ACHN (cell line): ENCODE data around the gene ADAM12.
"Not testable (repeated sequence)": the region's sequence is repeated elsewhere in the genome, so short reads cannot be mapped to it uniquely, and the experiment has no call there.

ENCODE experiments used
- DNase-seq: peaks from one replicate; pipeline ENCODE4 v3.0.0-alpha.2; 2015
- in situ Hi-C: cut with HindIII; loops from 2 replicates; pipeline ENCODE4 v1.10.0; 2017; ENCODE audit warnings: low sequenced_read_pairs, low pct_ligation_motif_present, low pct_unique_long_range_greater_than_20kb

Gene ADAM12

GRCh38 chr10:126070476-126071215, 317.6 kb downstream of the ADAM12 start:
- in situ Hi-C loops: no loop called here
- no peak for DNase-seq

DNA sequence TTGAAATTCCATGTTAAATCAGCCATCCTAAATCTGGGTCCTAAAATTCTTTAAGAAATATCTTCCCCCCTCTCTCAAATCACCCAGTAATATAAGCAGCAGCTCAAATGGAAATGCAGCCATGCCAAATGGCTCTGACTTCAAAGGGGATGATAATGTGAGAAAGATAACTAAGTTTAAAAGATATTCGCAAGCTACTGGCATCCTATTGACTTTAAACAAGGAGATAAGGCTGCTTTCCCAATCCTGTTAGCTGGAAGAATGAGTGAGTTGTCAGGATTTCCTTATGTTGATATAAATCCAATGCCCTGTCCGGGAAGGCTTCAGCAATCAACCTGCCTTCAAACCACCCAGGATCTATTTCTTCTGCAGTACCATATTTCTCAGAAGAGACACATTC, 320.0 kb downstream of the ADAM12 start:
- DNase-seq: no peak
- in situ Hi-C loops: no loop called here

- DNase-seq: no peak
- in situ Hi-C loops: no loop called here
Observed at GRCh38 chr10:126066456-126066855, 321.8 kb downstream of the ADAM12 start.

- DNase-seq: no peak
- in situ Hi-C loops: no loop called here
Observed at GRCh38 chr10:126065751-126066377, 322.4 kb downstream of the ADAM12 start.

DNA sequence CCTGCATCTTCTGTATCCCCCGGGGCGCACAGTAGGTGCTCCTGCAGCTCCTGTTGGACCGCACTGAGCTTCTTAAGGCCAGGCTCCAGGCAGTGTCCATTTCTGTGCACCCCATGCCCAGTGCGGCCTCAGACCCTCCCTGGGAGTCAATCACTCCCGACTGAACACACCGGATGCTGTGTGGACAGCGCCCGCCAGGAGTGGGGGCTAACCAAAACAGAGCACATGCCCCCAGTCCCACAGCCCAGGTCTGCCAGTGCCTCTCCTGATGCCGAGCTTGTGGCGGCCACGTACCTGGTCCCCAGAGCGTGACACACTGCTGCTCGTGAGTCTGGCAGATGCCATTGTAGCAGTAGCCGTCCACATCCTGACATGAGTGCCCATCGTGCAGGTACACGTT, 323.8 kb downstream of the ADAM12 start:
- in situ Hi-C loops: no loop called here

DNA sequence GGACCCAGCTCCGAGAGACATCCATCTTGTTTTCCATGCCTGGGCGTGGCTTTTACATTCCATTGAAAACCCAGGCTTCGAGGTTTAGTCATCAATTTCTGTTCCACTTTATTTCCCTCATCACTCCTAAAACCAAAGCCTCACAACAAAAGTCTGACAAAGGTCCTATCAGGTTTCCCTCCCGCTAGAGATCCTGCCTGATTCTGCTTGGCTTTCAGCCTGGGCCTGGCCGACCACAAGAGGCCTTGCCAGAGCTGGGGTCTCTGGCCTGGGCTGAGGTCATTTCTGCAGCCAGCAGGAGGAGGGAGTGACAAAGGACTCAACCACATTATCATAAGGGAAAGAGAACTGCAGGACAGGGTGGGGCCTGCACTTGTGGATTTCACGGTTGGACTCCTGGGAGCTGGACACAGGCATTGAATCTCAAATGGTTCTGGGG, 324.9 kb downstream of the ADAM12 start:
- in situ Hi-C loops: no loop called here
- DNase-seq: peak; percentile 89

More for the DNA sequence above, 323.8 kb downstream of the ADAM12 start:
- no peak for DNase-seq

DNA sequence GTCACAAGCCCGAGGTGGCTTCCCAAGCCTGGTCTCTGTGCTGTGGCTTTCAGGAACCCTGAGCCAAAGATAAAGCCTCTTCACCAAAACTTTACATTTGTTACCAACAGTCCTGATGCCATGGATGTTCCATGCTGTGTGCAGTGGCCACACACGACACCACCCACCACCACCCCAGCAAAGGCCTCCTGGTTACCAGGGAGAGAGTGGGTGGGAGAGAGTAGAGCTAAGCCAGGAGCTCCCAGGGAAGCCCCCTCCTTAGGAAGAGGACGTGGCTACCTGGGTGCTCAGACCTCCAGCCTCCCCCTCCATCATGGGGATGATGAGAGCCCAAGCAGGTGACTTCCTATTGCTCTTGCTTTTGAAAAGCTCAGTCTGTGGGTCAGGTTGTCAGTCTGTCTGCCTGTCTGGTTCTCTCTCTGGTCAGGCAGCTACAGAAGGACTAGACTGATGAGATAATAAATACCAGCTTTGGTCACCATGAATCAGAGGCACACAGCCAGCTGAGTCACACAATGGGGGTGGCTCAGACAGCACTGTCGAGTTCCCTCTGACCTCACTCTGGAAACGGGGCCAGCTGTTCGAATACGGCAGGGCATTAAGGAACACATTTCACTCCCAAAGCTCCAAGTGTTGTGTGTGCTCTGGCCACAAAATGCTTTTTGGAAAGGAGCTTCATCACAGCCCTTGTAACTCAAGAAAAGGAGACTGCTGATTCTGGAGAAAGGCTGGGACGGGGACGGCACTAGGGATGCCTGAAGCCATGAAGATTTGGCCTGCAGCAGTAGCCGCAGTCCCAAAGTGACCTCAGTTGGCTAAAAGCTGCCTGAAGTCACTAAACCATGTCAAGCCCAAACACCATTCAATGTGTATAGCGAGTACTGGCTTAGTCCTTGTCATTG, 325.9 kb downstream of the ADAM12 start:
- peak; percentile 96 for DNase-seq
- in situ Hi-C loops: no loop called here

GRCh38 chr10:126061526-126061925, 326.8 kb downstream of the ADAM12 start:
- no peak for DNase-seq
- in situ Hi-C loops: no loop called here

GRCh38 chr10:126060261-126060931, 327.9 kb downstream of the ADAM12 start:
- DNase-seq: no peak
- in situ Hi-C loops: no loop called here

- in situ Hi-C loops: no loop called here
Observed at GRCh38 chr10:126059076-126059826, 329.0 kb downstream of the ADAM12 start.

DNA sequence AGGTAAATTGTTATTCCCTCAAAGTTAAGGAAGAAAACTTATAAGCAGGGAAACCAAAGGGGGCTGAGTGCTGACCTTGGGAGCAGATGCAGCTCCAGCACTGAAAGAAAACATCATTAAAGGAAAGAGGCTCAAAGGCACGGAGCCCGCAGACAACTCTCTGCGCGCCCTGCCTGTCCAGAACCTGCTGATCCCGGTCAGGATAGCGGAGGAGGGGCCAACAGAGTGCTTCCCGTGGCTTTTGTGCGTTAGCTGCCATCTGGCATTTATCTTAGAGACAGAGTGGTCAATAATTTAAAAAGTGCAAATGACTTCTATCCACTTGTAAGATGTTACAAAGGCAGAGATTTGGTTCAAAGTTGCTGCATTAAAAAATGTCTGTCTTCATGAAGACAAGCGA, 329.8 kb downstream of the ADAM12 start:
- in situ Hi-C loops: no loop called here

More at GRCh38 chr10:126059076-126059826, 329.0 kb downstream of the ADAM12 start:
- no peak for DNase-seq

GRCh38 chr10:126058104-126058503, 330.2 kb downstream of the ADAM12 start:
- in situ Hi-C loops: no loop called here

More for the DNA sequence above, 329.8 kb downstream of the ADAM12 start:
- no peak for DNase-seq

GRCh38 chr10:126057494-126057893, 330.8 kb downstream of the ADAM12 start:
- in situ Hi-C loops: no loop called here
- DNase-seq: no peak

More at GRCh38 chr10:126058104-126058503, 330.2 kb downstream of the ADAM12 start:
- no peak for DNase-seq

GRCh38 chr10:126054191-126054590, 334.1 kb downstream of the ADAM12 start:
- in situ Hi-C loops: no loop called here
- DNase-seq: no peak

DNA sequence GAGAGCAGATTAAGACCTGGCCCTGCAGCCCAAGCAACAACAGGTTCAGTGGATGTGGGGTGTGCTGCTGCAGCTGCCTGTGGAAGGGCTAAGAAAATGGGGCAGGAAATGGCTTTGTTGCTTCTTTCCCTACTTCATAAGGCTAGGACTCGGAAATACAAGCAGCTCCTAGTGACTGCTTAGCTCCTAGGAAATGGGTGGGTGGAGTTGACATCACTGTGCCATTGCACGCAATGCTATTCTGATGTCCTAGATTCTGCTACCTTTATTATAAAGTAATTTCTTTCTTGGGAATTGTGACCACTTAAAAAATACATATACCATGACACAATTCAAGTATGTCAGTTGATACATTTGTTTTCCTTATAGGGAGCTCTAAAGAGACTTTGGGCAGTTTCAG, 336.1 kb downstream of the ADAM12 start:
- in situ Hi-C loops: no loop called here
- DNase-seq: no peak

GRCh38 chr10:126049759-126050700, 338.2 kb downstream of the ADAM12 start:
- no peak for DNase-seq

DNA sequence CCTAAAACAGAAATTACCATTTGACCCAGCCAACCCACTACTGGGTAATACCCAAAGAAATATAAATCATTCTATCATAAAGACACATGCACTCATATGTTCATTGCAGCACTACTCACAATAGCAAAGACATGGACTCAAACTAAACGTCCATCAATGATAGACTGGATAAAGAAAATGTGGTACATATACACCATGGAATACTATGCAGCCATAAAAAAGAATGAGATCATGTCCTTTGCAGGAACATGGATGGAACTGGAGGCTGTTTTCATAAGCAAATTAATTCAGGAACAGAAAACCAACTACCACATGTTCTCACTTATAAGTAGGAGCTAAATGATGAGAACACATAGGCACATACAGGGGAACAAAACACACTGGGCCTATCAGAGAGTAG, 340.5 kb downstream of the ADAM12 start:
- DNase-seq, in situ Hi-C loops: not testable (repeated sequence)

More at GRCh38 chr10:126049759-126050700, 338.2 kb downstream of the ADAM12 start:
- in situ Hi-C loops: no loop called here
